IMR-90 (cell line): ENCODE measurements around the gene NOXO1. TPM values are rescaled to one million over a fixed set of nuclear protein-coding genes. Genes with fewer than 3 reads are reported as not detected.
"Not testable (repeated sequence)": the region's sequence is repeated elsewhere in the genome, so short reads cannot be mapped to it uniquely, and the experiment has no call there.

Experiments
- ATAC-seq: fragments of 200-7000 bp; cut with Tn5 transposase; 2 replicates; pipeline ENCODE4 v1.9.1; 2020; ENCODE audit warnings: low read depth, mild to moderate bottlenecking, moderate library complexity
- BruUV-seq: library from RNA; stranded (reverse); fragments of 400-500 nt; replicated peaks from 2 replicates; lab custom pipeline; 2021; lab: Mats Ljungman, UMichigan
- CTCF ChIA-PET: fragments of 300-600 bp; formaldehyde crosslinking; extraction: SDS; loops from one replicate; lab custom pipeline; 2021; ENCODE audit warnings: antibody characterized with exemption; lab: Yijun Ruan, JAX
- POLR2A ChIA-PET: fragments of 300-600 bp; sonication (Branson Sonifier 250); formaldehyde crosslinking; loops from one replicate; lab custom pipeline; 2022; ENCODE audit warnings: antibody characterized with exemption; ENCODE audit not compliant: unreplicated experiment; lab: Charles Lee
- DNase-seq: peaks from one replicate; pipeline ENCODE4 v3.0.0; 2013
- H2AFZ ChIP-seq: replicated peaks from 2 replicates; pipeline ENCODE3; 2013; ENCODE audit warnings: low read length, mild to moderate bottlenecking; ENCODE audit not compliant: poor library complexity
- H2AK5ac ChIP-seq: 2 replicates; pipeline ENCODE4 v1.6.1; 2013; ENCODE audit warnings: low read depth, low read length, inconsistent platforms
- H2AK9ac ChIP-seq: replicated peaks from 2 replicates; pipeline ENCODE3; 2013; ENCODE audit warnings: mild to moderate bottlenecking, low read depth, low read length, moderate library complexity; ENCODE audit not compliant: poor library complexity
- H2BK120ac ChIP-seq: 2 replicates; pipeline ENCODE4 v1.6.1; 2013; ENCODE audit warnings: low read depth, low read length, inconsistent platforms
- H2BK15ac ChIP-seq: 3 replicates; pipeline ENCODE4 v1.6.1; 2013; ENCODE audit warnings: low read depth, low read length, inconsistent platforms
- H2BK20ac ChIP-seq: 2 replicates; pipeline ENCODE4 v1.6.1; 2013; ENCODE audit warnings: low read depth, mild to moderate bottlenecking, inconsistent platforms, low read length, moderate library complexity
- H2BK5ac ChIP-seq: 2 replicates; pipeline ENCODE4 v1.6.1; 2013; ENCODE audit warnings: mild to moderate bottlenecking, low read depth, low read length, inconsistent platforms; ENCODE audit not compliant: poor library complexity, severe bottlenecking
- H3K14ac ChIP-seq: replicated peaks from 2 replicates; pipeline ENCODE4 v1.6.1; 2013; ENCODE audit warnings: low read depth, low read length, inconsistent platforms
- H3K18ac ChIP-seq: 2 replicates; pipeline ENCODE4 v1.6.1; 2013; ENCODE audit warnings: low read depth, low read length, control low read depth
- H3K23ac ChIP-seq: 2 replicates; pipeline ENCODE4 v1.6.1; 2013; ENCODE audit warnings: low read depth, low read length, inconsistent platforms
- H3K27ac ChIP-seq: 2 replicates; pipeline ENCODE4 v1.5.1; 2013; ENCODE audit warnings: mild to moderate bottlenecking, control low read depth, low read length; ENCODE audit not compliant: insufficient read depth
- H3K27me3 ChIP-seq: 2 replicates; pipeline ENCODE4 v1.6.1; 2013; ENCODE audit warnings: low read length; ENCODE audit not compliant: control insufficient read depth, insufficient read depth
- H3K36me3 ChIP-seq: 2 replicates; pipeline ENCODE4 v1.6.1; 2013; ENCODE audit warnings: low read length, mixed read lengths; ENCODE audit not compliant: control insufficient read depth, insufficient read depth
- H3K4ac ChIP-seq: 2 replicates; pipeline ENCODE4 v1.6.1; 2013; ENCODE audit warnings: low read depth, low read length, inconsistent platforms
- H3K4me1 ChIP-seq: 2 replicates; pipeline ENCODE4 v1.6.1; 2013; ENCODE audit warnings: low read length, mixed read lengths; ENCODE audit not compliant: control insufficient read depth, insufficient read depth
- H3K4me2 ChIP-seq: 2 replicates; pipeline ENCODE4 v1.6.1; 2013; ENCODE audit warnings: low read depth, mild to moderate bottlenecking, control low read depth, low read length, moderate library complexity
- H3K4me3 ChIP-seq: 2 replicates; pipeline ENCODE4 v1.5.1; 2013; ENCODE audit warnings: low read depth, mild to moderate bottlenecking, control low read depth, low read length, moderate library complexity; ENCODE audit not compliant: insufficient read depth
- H3K56ac ChIP-seq: 2 replicates; pipeline ENCODE4 v1.6.1; 2013; ENCODE audit warnings: low read length, inconsistent platforms; ENCODE audit not compliant: insufficient read depth; ENCODE audit errors: extremely low read depth
- H3K79me1 ChIP-seq, 2 experiments: 2 replicates each; pipeline ENCODE4 v1.6.1; 2013; ENCODE audit warnings: low read length in 2 of 2, inconsistent platforms in 1 of 2, low read depth in 1 of 2
- H3K9ac ChIP-seq: 2 replicates; pipeline ENCODE4 v1.6.1; 2013; ENCODE audit warnings: low read depth, low read length, control low read depth
- H3K9me1 ChIP-seq: 2 replicates; pipeline ENCODE4 v1.6.1; 2013; ENCODE audit warnings: low read length, inconsistent platforms; ENCODE audit not compliant: insufficient read depth
- H3K9me3 ChIP-seq: 2 replicates; pipeline ENCODE4 v1.6.1; 2013; ENCODE audit warnings: low read length; ENCODE audit not compliant: control insufficient read depth, insufficient read depth
- H4K20me1 ChIP-seq: 2 replicates; pipeline ENCODE4 v1.6.1; 2013; ENCODE audit warnings: low read length, inconsistent platforms; ENCODE audit not compliant: insufficient read depth
- H4K5ac ChIP-seq: 2 replicates; pipeline ENCODE4 v1.6.1; 2013; ENCODE audit warnings: mild to moderate bottlenecking, low read depth, low read length, control low read depth
- H4K8ac ChIP-seq, 2 experiments: 2 replicates each; pipeline ENCODE4 v1.6.1; 2013; ENCODE audit warnings: low read depth in 2 of 2, low read length in 2 of 2, control low read depth in 1 of 2, inconsistent platforms in 1 of 2
- H4K91ac ChIP-seq: 2 replicates; pipeline ENCODE4 v1.6.1; 2013; ENCODE audit warnings: low read depth, low read length, inconsistent platforms; ENCODE audit not compliant: insufficient read depth
- BHLHE40 ChIP-seq: fragments of 150-350 bp; IDR thresholded peaks from 2 replicates; pipeline ENCODE4 v1.6.1; 2016; ENCODE audit warnings: mild to moderate bottlenecking, low read depth, low read length
- CEBPB ChIP-seq: IDR thresholded peaks from 2 replicates; pipeline ENCODE4 v1.6.1; 2012; ENCODE audit warnings: low read depth, low read length, improper control_type of control experiment
- CHD1 ChIP-seq: IDR thresholded peaks from 2 replicates; pipeline ENCODE4 v1.6.1; 2012; ENCODE audit warnings: low read depth, low read length, improper control_type of control experiment
- FOS ChIP-seq: fragments of 150-350 bp; IDR thresholded peaks from 2 replicates; pipeline ENCODE4 v1.6.1; 2016; ENCODE audit warnings: low read depth, low read length
- MXI1 ChIP-seq: IDR thresholded peaks from 2 replicates; pipeline ENCODE4 v1.6.1; 2012; ENCODE audit warnings: low read depth, mild to moderate bottlenecking, low read length, moderate library complexity, borderline replicate concordance
- SMC3 ChIP-seq: fragments of 150-350 bp; IDR thresholded peaks from 2 replicates; pipeline ENCODE4 v1.6.1; 2016; ENCODE audit warnings: low read depth, mild to moderate bottlenecking, antibody characterized with exemption, low read length, moderate library complexity
- WGBS, 2 experiments: methylation state at CpG; one replicate each; pipeline versions ENCODE4 v1.1.5 to v1.1.7; 2013; ENCODE audit warnings: missing lambda C conversion rate in 2 of 2; ENCODE audit not compliant: insufficient read length in 1 of 2; ENCODE audit errors: extremely low coverage in 2 of 2; 5-methylcytosine and 5-hydroxymethylcytosine counted together
- dilution Hi-C: fragments of 300-500 bp; cut with HindIII; formaldehyde crosslinking; loops from one replicate; pipeline ENCODE4 v1.14.3; 2018; ENCODE audit warnings: low sequenced_read_pairs; ENCODE audit not compliant: unreplicated experiment
- in situ Hi-C: fragments of 300-500 bp; cut with MboI; formaldehyde crosslinking; loops from 3 replicates; pipeline ENCODE4 v1.14.3; 2019; ENCODE audit warnings: low sequenced_read_pairs, inconsistent platforms, mixed read lengths
- intact Hi-C: fragments of 100-400 bp; cut with micrococcal nuclease; formaldehyde crosslinking; loops from 2 replicates; pipeline ENCODE4 v1.10.0; 2022
- polyA plus RNA-seq, 3 experiments: library from polyadenylated mRNA; depleted of rRNA; stranded (reverse); fragments of >200 nt; gene quantifications; 2 replicates each; pipeline ENCODE4 v1.2.3, GENCODE V29; 2012; ENCODE audit warnings: low replicate concordance in 1 of 3
- total RNA-seq: library from RNA; depleted of rRNA; stranded (reverse); fragments of >200 nt; gene quantifications from 2 replicates; pipeline ENCODE4 v1.2.3, GENCODE V29; 2012
- TF ChIP-seq, protein P1 (sequence below): fragments of 150-350 bp; IDR thresholded peaks from 2 replicates; pipeline ENCODE4 v1.6.1; 2016; ENCODE audit warnings: low read depth, mild to moderate bottlenecking, low read length, moderate library complexity, borderline replicate concordance

NOXO1 gene
- total and polyA plus RNA-seq, 2 of the 4 experiments (the other 2 are of a cell fraction): 0.56 TPM; not detected in 1

DNA sequence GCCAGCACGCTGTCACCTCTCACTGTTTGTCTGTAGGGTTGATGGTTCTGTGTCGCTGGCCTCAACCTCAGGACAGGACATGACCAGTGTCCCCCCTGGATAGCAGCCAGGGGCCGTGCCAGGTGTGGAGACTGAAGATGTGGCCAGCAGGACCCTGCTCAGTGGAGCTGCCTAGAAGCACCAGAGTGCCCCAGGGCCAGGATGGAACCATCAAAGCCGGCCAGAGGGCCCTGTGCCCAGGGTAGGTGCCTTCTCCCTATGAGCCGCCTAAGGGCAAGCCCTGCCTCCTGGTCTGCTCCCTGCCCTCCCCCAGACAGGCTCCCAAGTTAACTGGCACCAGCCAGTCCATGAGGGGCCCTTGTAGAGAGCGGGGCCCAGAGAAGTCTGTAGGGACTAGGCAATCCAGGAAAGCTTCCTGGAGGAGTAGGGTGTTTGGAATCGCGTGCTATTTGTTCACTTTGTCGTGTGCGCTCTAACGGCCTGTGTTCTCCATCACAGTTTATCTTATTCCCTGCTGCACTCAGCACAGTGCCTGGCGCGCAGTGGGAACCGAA is 22.5 kb downstream of the NOXO1 start (continued):
- TF ChIP-seq, protein P1, sequence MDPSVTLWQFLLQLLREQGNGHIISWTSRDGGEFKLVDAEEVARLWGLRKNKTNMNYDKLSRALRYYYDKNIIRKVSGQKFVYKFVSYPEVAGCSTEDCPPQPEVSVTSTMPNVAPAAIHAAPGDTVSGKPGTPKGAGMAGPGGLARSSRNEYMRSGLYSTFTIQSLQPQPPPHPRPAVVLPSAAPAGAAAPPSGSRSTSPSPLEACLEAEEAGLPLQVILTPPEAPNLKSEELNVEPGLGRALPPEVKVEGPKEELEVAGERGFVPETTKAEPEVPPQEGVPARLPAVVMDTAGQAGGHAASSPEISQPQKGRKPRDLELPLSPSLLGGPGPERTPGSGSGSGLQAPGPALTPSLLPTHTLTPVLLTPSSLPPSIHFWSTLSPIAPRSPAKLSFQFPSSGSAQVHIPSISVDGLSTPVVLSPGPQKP: no peak
- TF ChIP-seq BHLHE40: no peak
- TF ChIP-seq CHD1: no peak
- no peak for TF ChIP-seq CEBPB
- no peak for TF ChIP-seq FOS
- TF ChIP-seq MXI1: no peak
- TF ChIP-seq SMC3: no peak

DNA sequence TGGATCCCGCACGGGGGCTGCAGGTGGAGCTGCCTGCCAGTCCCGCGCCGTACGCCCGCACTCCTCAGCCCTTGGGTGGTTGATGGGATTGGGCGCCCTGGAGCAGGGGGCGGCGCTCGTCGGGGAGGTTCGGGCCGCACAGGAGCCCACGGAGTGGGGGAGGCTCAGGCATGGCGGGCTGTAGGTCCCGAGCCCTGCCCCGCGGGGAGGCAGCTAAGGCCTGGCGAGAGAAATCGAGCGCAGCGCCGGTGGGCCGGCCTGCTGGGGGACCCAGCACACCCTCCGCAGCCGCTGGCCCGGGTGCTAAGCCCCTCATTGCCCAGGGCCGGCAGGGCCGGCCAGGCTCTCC is 23.2 kb downstream of the NOXO1 start:
- H3K4me3 ChIP-seq, H2AFZ ChIP-seq, intact Hi-C loops, H3K4me1 ChIP-seq, dilution Hi-C loops, H2AK5ac ChIP-seq, H2BK20ac ChIP-seq, H3K4ac ChIP-seq, H3K27ac ChIP-seq, H3K27me3 ChIP-seq, ATAC-seq, POLR2A ChIA-PET, BruUV-seq, H2BK120ac ChIP-seq, H2BK5ac ChIP-seq, H4K5ac ChIP-seq, H2BK15ac ChIP-seq, H3K9me1 ChIP-seq, H4K8ac ChIP-seq, H3K14ac ChIP-seq, CTCF ChIA-PET, H3K4me2 ChIP-seq, H3K9ac ChIP-seq, H3K56ac ChIP-seq, H3K9me3 ChIP-seq, DNase-seq, H3K23ac ChIP-seq, H4K91ac ChIP-seq, in situ Hi-C loops, H2AK9ac ChIP-seq, H3K18ac ChIP-seq: not testable (repeated sequence)
- H3K79me1 ChIP-seq: peaks cover 3 to 24% of the 10 kb centered on the region in 2 experiments; a peak in 3 of 4 replicates
- WGBS, 2 experiments: 84% methylated on average over 14 of the region's 30 CpGs; no CpG with 5 or more reads in 1 of the 2 experiments
- H4K20me1 ChIP-seq: peaks cover 28% of the 10 kb centered on the region
- H3K36me3 ChIP-seq: peaks cover 18% of the 10 kb centered on the region
